HepG2 (cell line): ENCODE results near the gene CHST10. TPM values are rescaled to one million over a fixed set of nuclear protein-coding genes. Genes with fewer than 3 reads are reported as not detected.
A peak's percentile ranks its signal among the peaks of the same experiment; 100 is the strongest.

ENCODE experiments used
- ATAC-seq: fragments of 200-7000 bp; cut with Tn5 transposase; 3 replicates; pipeline ENCODE4 v1.9.1; 2020; ENCODE audit warnings: mild to moderate bottlenecking, moderate library complexity
- BruUV-seq: library from RNA; stranded (reverse); fragments of 400-500 nt; replicated peaks from 2 replicates; lab custom pipeline; 2021; lab: Mats Ljungman, UMichigan
- CTCF ChIA-PET: fragments of 300-600 bp; formaldehyde crosslinking; extraction: SDS; loops from one replicate; lab custom pipeline; 2021; ENCODE audit warnings: low total read pairs, inconsistent platforms, low intra/inter-chr PET ratio; lab: Yijun Ruan, JAX
- POLR2A ChIA-PET: fragments of 350-600 bp; sonication (Branson Sonifier 250); formaldehyde crosslinking; loops from one replicate; lab custom pipeline; 2020; ENCODE audit warnings: antibody characterized with exemption, inconsistent platforms; lab: Yijun Ruan, JAX
- DNase-seq: peaks from one replicate; pipeline ENCODE4 v3.0.0-alpha.2; 2015; ENCODE audit warnings: low spot score
- FAIRE-seq: peaks from 3 replicates; lab custom pipeline; 2011; peaks lifted over from hg19 to GRCh38; lab: Jason Lieb, UNC
- H2AFZ ChIP-seq: one replicate; pipeline ENCODE4 v1.6.1; 2011; ENCODE audit warnings: low read length, inconsistent platforms
- H3K27ac ChIP-seq: fragments of 300-600 bp; 3 replicates; pipeline ENCODE4 v1.8.0; 2011; ENCODE audit warnings: mixed run types, mild to moderate bottlenecking, mixed read lengths, low read length, inconsistent platforms; ENCODE audit not compliant: insufficient read depth; ENCODE audit errors: extremely low read length
- H3K27me3 ChIP-seq, 2 experiments: fragments of 200-600 bp in 1 of 2; 2 replicates in 1 of 2; 3 replicates in 1 of 2; pipeline versions ENCODE4 v1.6.0 to v1.8.0; 2011; ENCODE audit warnings: low read length in 2 of 2, mild to moderate bottlenecking in 2 of 2, moderate library complexity in 2 of 2, inconsistent platforms in 1 of 2; ENCODE audit not compliant: insufficient read depth in 2 of 2, control insufficient read depth in 1 of 2
- H3K36me3 ChIP-seq, 2 experiments: fragments of 200-600 bp in 1 of 2; replicated peaks in 1 of 2; 2 replicates in 1 of 2; 3 replicates in 1 of 2; pipeline versions ENCODE4 v1.5.1 to v1.8.0; 2011; ENCODE audit warnings: low read length in 2 of 2, inconsistent platforms in 1 of 2; ENCODE audit not compliant: insufficient read depth in 2 of 2, control insufficient read depth in 1 of 2
- H3K4me1 ChIP-seq: 2 replicates; pipeline ENCODE4 v1.5.1; 2012; ENCODE audit warnings: low read length, inconsistent platforms; ENCODE audit not compliant: insufficient read depth
- H3K4me2 ChIP-seq: 2 replicates; pipeline ENCODE4 v1.6.0; 2011; ENCODE audit warnings: low read depth, low read length, inconsistent platforms
- H3K4me3 ChIP-seq, 3 experiments: fragments of 200-600 bp in 1 of 3; sonication (generic), shearing (Covaris generic) in 1 of 3; replicated peaks in 1 of 3; 2 replicates each; pipeline ENCODE4 v1.5.1; 2011 to 2016; ENCODE audit warnings: low read length in 3 of 3, inconsistent platforms in 2 of 3, low read depth in 2 of 3, mild to moderate bottlenecking in 2 of 3, control low read depth in 1 of 3, mixed read lengths in 1 of 3; ENCODE audit not compliant: insufficient read depth in 1 of 3
- H3K79me2 ChIP-seq: one replicate; pipeline ENCODE4 v1.6.1; 2011; ENCODE audit warnings: low read length, inconsistent platforms; ENCODE audit not compliant: insufficient read depth
- H3K9ac ChIP-seq: 2 replicates; pipeline ENCODE4 v1.6.0; 2011; ENCODE audit warnings: mild to moderate bottlenecking, low read depth, low read length, inconsistent platforms; ENCODE audit not compliant: insufficient read depth
- H3K9me3 ChIP-seq: 2 replicates; pipeline ENCODE4 v1.5.1; 2012; ENCODE audit warnings: mild to moderate bottlenecking, low read length
- H4K20me1 ChIP-seq: 2 replicates; pipeline ENCODE4 v1.6.0; 2011; ENCODE audit warnings: inconsistent platforms, mild to moderate bottlenecking, low read length, moderate library complexity; ENCODE audit not compliant: insufficient read depth
- ATF2 ChIP-seq: sonication (generic); formaldehyde crosslinking; IDR thresholded peaks from 2 replicates; pipeline ENCODE4 v1.4.0; 2020; ENCODE audit warnings: missing genetic modification reagents
- CREB1 ChIP-seq, 2 experiments: fragments of 450-650 bp in 1 of 2; IDR thresholded peaks; 2 replicates each; pipeline ENCODE4 v1.6.1; 2016 to 2017; ENCODE audit warnings: control low read depth in 1 of 2, mild to moderate bottlenecking in 1 of 2, missing compliant biosample characterization in 1 of 2, missing genetic modification characterization in 1 of 2
- JUN ChIP-seq: sonication (generic); formaldehyde crosslinking; IDR thresholded peaks from 2 replicates; pipeline ENCODE4 v1.4.0; 2020; ENCODE audit warnings: mild to moderate bottlenecking, missing genetic modification reagents
- SKIL ChIP-seq: sonication (generic); formaldehyde crosslinking; IDR thresholded peaks from 2 replicates; pipeline ENCODE4 v1.8.0; 2022; ENCODE audit warnings: missing genetic modification reagents, mild to moderate bottlenecking, moderate library complexity, borderline replicate concordance
- SNRNP70 ChIP-seq: fragments of 200-400 bp; formaldehyde crosslinking; IDR thresholded peaks from 2 replicates; pipeline ENCODE4 v1.6.1; 2017; ENCODE audit warnings: mild to moderate bottlenecking, low read depth, low read length, moderate library complexity
- STAT5B ChIP-seq: sonication (generic); formaldehyde crosslinking; IDR thresholded peaks from 2 replicates; pipeline ENCODE4 v1.4.0; 2020; ENCODE audit warnings: missing genetic modification reagents
- TERF1 ChIP-seq: sonication (generic); formaldehyde crosslinking; IDR thresholded peaks from 2 replicates; pipeline ENCODE4 v1.8.0; 2022; ENCODE audit warnings: mild to moderate bottlenecking, missing genetic modification reagents, moderate library complexity
- USF2 ChIP-seq, 2 experiments: sonication (generic) in 1 of 2; formaldehyde crosslinking in 1 of 2; IDR thresholded peaks; 2 replicates each; pipeline versions ENCODE4 v1.5.1 to v1.6.1; 2011 to 2020; ENCODE audit warnings: borderline replicate concordance in 1 of 2, low read depth in 1 of 2, low read length in 1 of 2, mild to moderate bottlenecking in 1 of 2, missing genetic modification reagents in 1 of 2, moderate library complexity in 1 of 2
- WGBS: methylation state at CpG from one replicate; pipeline ENCODE4 v1.1.6; 2017; ENCODE audit warnings: low lambda C conversion rate; 5-methylcytosine and 5-hydroxymethylcytosine counted together
- in situ Hi-C: cut with HindIII; loops from 2 replicates; pipeline ENCODE4 v1.10.0; 2017; ENCODE audit warnings: low pct_unique_long_range_greater_than_20kb; ENCODE audit not compliant: extremely low pct_ligation_motif_present
- intact Hi-C: fragments of 100-400 bp; cut with micrococcal nuclease; formaldehyde crosslinking; loops from one replicate; pipeline ENCODE4 v1.10.0; 2022; ENCODE audit not compliant: unreplicated experiment
- polyA plus RNA-seq, 8 experiments: library from polyadenylated mRNA; depleted of rRNA in 3 of 8; stranded (reverse) in 7 of 8; unstranded in 1 of 8; fragments of >200 nt; fragmentation: Illumina TruSeq in 4 of 8; extraction: Trizol in 4 of 8; gene quantifications; 2 replicates each; pipeline versions ENCODE4 v1.2.1 to v1.2.3, GENCODE V29; 2011 to 2016; ENCODE audit warnings: low read depth in 4 of 8, missing spikeins in 1 of 8, mixed read lengths in 1 of 8; ENCODE audit not compliant: insufficient read depth in 1 of 8
- total RNA-seq, 5 experiments: library from RNA; depleted of rRNA; stranded (reverse); fragments of >200 nt; fragmentation: Illumina TruSeq; extraction: Trizol; gene quantifications; 2 replicates each; pipeline ENCODE4 v1.2.3, GENCODE V29; 2016; ENCODE audit warnings: low read depth in 1 of 5

The CHST10 gene
- total and polyA plus RNA-seq, 2 of the 13 experiments (the other 11 are each of a cell fraction or from before 2014, with no cell fraction given) = 10.5 to 14.2 TPM

- Histone ChIP-seq H3K27me3 (peaks cover 0 to 5% of the 10 kb centered on the region in 2 experiments; a peak in 1 of 5 replicates), H3K4me2 (no peak overlapping the region), H3K79me2 (no peaks in the 10 kb centered on the region), H3K4me3 (no peak overlapping the region), H3K27ac (no peak overlapping the region), H3K36me3 (no peaks in the 10 kb centered on the region), H4K20me1 (no peaks in the 10 kb centered on the region), H3K9me3 (no peaks in the 10 kb centered on the region), H2AFZ (no peak overlapping the region), H3K4me1 (no peaks in the 10 kb centered on the region)
- in situ Hi-C loops = no loop called here
- ATAC-seq (no peak), FAIRE-seq (no peak), DNase-seq (no peak)
- no TSS peak for BruUV-seq
- WGBS = 7% methylated on average over 4 of the region's 4 CpGs
- ChIA-PET POLR2A (no interaction called here), CTCF (no interaction called here)
- TF ChIP-seq CREB1 (IDR thresholded peaks at IDR 0.05) = peak; percentile 58
- TF ChIP-seq CREB1 (CRISPR knock-in tag; IDR thresholded peaks at IDR 0.05) = no peak
- no peak for TF ChIP-seq ATF2 (CRISPR knock-in tag)
- TF ChIP-seq JUN (CRISPR knock-in tag) = no peak
- TF ChIP-seq TERF1 (CRISPR knock-in tag) = no peak
- TF ChIP-seq SKIL (CRISPR knock-in tag) = no peak
- TF ChIP-seq USF2 (IDR thresholded peaks at IDR 0.05; ENCODE audit: low read depth, low read length) = no peak
- no peak for TF ChIP-seq USF2 (CRISPR knock-in tag; IDR thresholded peaks at IDR 0.05; ENCODE audit: borderline replicate concordance)
- TF ChIP-seq STAT5B (CRISPR knock-in tag) = no peak
- TF ChIP-seq SNRNP70 = no peak
- TF ChIP-seq, all 625 proteins: peak for 1
- intact Hi-C loops = no loop called here
- no peak overlapping the region for H3K9ac ChIP-seq
These were observed 6.9 kb upstream of the CHST10 start for GRCh38 chr2:100424277-100424875.
